Measurements from ENCODE around the gene BRMS1.

BRMS1 gene

GRCh38 chr11:66338276-66339161, 6.4 kb downstream of the BRMS1 start:
- DNase-seq, result no peak

GRCh38 chr11:66337103-66337899, 7.6 kb downstream of the BRMS1 start:
- DNase-seq, result peak in 1 of 56 donors; percentile 38

GRCh38 chr11:66336234-66337102, 8.4 kb downstream of the BRMS1 start, which contains the start of gene RIN1:
TSS of gene RIN1 (minus strand) at chr11:66336434. CDS start at chr11:66336402, 32 bp downstream.
- DNase-seq, result peak in 39 of 56 donors; percentile 8 to 86 (median 53)

- DNase-seq, result no peak
Measured at GRCh38 chr11:66335531-66336233, 9.2 kb downstream of the BRMS1 start.

DNA sequence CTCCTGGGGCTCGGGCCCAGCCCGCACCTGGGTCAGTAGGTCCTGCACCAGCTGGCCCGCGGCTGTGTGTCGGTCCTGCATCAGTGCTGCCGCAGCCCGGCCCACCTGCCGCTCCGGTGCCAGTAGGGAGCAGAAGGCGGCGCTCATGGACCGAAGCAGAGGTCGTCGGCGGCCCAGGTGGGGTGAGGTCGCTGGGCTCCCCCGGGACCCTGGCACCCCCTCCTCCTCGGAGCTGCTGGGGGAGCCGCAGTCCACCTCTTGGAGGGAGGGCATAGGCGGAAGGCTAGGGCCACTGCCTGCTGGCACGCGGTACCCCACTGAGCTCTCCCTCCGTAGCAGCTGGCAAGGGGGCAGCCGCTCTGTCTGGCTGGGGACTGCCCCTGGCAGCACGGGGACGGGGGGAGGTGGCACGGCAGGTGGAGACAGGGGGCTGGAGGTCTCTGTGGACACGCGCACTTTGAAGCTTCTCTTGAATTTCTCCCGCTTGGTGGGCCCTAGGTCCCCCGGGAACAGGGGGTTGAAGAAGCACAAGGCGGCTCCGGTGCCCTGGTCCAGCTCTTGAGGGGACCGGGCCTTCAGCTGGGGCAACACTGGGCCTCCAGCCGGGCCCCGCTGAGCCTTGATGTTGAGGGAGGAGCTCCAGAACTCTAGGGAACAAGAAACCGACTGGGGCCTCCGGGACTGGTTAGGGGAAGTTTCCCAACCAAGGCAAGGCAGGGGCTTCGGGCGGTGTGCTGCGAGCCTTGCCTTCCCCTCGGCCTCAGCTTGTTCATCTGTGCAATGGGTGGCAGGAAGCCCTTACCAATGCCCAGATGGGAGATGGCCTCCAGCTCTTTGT, 10.1 kb downstream of the BRMS1 start:
- no peak for DNase-seq

DNA sequence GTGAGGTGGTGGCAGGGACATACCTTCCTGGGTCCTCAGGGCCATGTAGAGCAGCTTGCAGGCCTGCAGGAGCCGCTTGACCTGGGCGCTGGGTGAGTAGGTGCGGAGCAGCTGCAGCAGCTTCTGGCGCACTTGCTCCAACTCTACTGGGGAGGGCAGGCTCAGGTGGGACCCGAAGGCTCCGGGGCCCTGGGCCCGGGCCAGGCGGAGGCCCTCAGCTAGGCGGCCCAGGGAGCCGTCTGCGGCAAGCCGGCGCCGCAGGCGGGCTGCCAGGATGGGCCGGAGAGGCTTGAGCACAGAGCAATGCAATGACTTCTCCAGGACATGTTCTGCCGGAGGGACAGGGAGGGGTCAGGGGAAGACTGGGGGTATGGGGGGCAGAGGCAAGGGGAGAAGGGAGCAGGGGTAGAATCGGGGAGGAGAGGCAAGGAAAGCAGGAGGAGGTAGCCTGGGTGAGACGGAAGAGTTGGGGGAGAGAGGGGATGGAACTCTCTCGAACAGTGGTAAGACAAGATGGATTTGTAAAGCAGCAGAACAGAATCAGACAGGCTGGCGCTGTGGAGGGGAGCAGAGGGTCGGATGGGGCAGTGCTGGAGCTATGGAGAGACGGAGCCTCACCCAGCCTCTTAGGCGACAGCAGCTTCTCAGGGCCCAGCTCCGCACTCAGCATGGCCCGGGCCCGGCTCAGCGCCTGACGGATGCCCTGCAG, 10.9 kb downstream of the BRMS1 start:
- no peak for DNase-seq

- no peak for DNase-seq
Measured at GRCh38 chr11:66333220-66333877, 11.6 kb downstream of the BRMS1 start.

GRCh38 chr11:66332371-66333219, 12.3 kb downstream of the BRMS1 start:
- no peak for DNase-seq

DNA sequence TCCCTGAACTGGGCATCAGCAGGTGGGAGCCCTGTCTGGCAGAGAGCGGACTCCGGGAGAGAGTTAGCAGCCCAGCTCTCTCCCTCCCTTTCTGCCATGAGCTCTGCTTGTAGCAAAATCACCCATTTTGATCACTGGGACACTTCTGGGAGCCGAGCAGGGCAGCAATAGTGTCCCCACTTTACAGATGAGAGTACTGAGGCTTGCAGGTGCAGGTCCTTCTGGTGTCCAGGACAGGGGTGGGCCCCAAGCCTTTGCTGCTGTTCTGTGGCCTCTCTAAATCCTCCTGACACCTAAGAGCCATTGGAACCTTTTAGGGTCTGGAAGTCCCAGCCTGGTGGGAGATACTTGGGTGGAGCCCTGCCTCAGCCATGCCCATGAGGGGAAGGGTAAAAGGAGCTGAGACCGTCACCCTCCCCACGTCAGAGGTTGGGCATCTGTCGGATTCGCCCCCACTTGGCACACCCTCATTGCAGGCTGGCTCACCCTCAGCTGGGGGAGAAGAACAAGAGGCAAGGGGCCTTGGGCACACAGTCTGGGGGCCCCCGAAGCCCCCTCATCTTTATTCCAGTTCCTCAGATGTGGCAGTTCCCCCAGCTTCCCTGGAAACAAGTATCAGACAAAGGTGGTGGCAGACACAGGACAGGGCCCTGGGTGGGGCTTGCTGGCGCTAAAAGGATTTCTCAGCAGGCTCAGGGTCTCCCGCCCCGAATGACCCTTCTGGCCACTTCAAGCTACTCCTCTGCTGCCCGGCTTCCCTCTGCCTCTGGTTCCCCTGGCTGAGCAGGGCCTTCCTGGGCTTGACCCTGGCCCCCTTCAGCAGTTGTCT, 13.1 kb downstream of the BRMS1 start:
- no peak for DNase-seq

DNA sequence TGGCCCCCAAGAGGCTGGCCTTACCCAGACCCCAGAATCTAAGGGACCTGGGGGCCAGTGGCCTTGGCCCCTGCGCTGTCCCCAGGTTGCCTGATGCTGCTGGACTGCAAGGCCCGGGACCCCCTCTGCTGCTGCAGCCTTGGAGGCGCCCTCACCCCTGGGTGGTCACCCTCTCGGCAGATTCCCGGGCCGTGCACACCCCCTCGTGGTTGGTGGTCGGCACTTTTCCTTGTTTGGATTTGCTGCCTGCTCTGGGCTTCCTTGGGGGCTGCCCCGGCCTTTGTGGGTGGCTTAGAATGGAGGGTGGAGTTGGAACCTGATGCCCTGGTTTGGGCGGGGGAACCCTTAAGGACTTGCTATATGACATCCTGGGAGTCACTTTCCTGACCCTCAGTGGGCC, 14.0 kb downstream of the BRMS1 start:
- no peak for DNase-seq

- no peak for DNase-seq
Measured at GRCh38 chr11:66329165-66329673, 15.7 kb downstream of the BRMS1 start.

- peak in 50 of 56 donors; percentile 10 to 82 (median 56) for DNase-seq
Measured at GRCh38 chr11:66328302-66329144, 16.4 kb downstream of the BRMS1 start.

- no peak for DNase-seq
Measured at GRCh38 chr11:66328031-66328301, 16.9 kb downstream of the BRMS1 start.

DNA sequence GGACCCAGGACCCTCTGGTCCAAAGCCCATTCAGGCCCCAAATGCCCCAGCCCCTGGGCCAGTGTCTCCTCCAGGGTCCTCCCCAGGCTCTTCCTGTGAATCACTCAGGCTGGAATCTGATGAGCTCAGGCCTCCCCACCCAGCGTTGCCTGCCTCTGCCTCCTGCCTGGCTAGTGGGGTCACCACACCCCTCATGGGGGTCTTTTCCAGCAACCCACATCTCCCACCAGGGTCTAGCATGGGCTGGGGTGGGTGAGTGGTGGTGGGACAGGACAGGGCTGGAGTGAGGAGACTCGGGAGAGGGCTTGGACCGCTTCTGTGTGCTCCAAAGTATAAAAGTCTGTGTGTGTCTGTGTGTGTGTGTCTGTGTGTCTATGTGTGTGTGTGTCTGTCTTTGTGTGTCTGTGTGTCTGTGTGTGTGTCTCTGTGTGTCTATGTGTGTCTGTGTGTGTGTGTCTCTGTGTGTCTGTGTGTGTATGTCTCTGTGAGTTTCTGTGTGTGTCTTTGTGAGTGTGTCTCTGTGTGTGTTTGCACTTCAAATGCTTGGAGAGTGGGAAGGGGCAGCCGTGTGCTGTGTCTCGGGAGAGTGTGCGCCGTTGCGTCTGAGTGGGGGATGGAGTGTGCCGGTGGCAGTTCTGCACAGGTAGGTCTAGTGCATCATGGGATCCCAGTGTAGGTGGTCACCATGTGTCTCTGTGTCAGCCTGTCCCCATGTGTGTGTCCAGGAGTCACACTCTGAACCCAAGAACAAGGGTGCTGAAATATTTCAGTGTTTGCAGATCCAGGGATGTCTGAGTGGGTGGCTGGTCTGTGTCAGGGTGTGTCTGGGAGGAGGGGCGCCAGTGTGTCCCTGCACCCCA, 17.5 kb downstream of the BRMS1 start:
- no peak for DNase-seq

All from amygdala (tissue), 56 donors.